Glutamatergic neuron (in vitro differentiated cells): ENCODE data around the gene HPSE2. TPM values are rescaled to one million over a fixed set of nuclear protein-coding genes. Genes with fewer than 3 reads are reported as not detected.

Experiments used
- DNase-seq: peaks from one replicate; pipeline ENCODE4 v3.0.0; 2022
- H3K27ac Mint-ChIP-seq: one replicate; pipeline ENCODE4 v1.8.0; 2020; ENCODE audit warnings: mild to moderate bottlenecking, mixed read lengths, inconsistent platforms; ENCODE audit not compliant: unreplicated experiment
- H3K27me3 Mint-ChIP-seq: one replicate; pipeline ENCODE4 v1.8.0; 2020; ENCODE audit warnings: mild to moderate bottlenecking, moderate library complexity, mixed read lengths, inconsistent platforms; ENCODE audit not compliant: unreplicated experiment
- H3K36me3 Mint-ChIP-seq: one replicate; pipeline ENCODE4 v1.8.0; 2020; ENCODE audit warnings: mild to moderate bottlenecking, mixed read lengths, inconsistent platforms; ENCODE audit not compliant: unreplicated experiment
- H3K4me1 Mint-ChIP-seq: one replicate; pipeline ENCODE4 v1.8.0; 2020; ENCODE audit warnings: mild to moderate bottlenecking, low read depth, mixed read lengths, inconsistent platforms; ENCODE audit not compliant: unreplicated experiment
- H3K4me3 Mint-ChIP-seq: one replicate; pipeline ENCODE4 v1.8.0; 2020; ENCODE audit warnings: mild to moderate bottlenecking, mixed read lengths, inconsistent platforms; ENCODE audit not compliant: unreplicated experiment
- H3K9me3 Mint-ChIP-seq: one replicate; pipeline ENCODE4 v1.8.0; 2020; ENCODE audit warnings: mild to moderate bottlenecking, moderate library complexity, mixed read lengths, inconsistent platforms; ENCODE audit not compliant: unreplicated experiment
- CTCF ChIP-seq: fragments of 200-600 bp; sonication (generic); IDR thresholded peaks from one replicate; pipeline ENCODE4 v1.5.0; 2021; ENCODE audit not compliant: partially characterized antibody, unreplicated experiment
- total RNA-seq: library from RNA; stranded (reverse); fragmentation: NEBNext Ultra II Directional; extraction: Animal tissue kit (Norgen Biotek cat#: 25700); gene quantifications from one replicate; pipeline ENCODE4 v1.2.1, GENCODE V29; 2021; ENCODE audit not compliant: unreplicated experiment

HPSE2 gene
- total RNA-seq, 1 donor from 2014 or later: not detected

GRCh38 chr10:98477861-98478260 is 757.8 kb downstream of the HPSE2 start:
- no peak for DNase-seq
- H3K9me3 Mint-ChIP-seq: no peaks in the 10 kb centered on the region
- no peak overlapping the region for H3K4me3 Mint-ChIP-seq
- no peak for TF ChIP-seq CTCF
- no peak overlapping the region for H3K27ac Mint-ChIP-seq
- peaks cover 6% of the 10 kb centered on the region for H3K36me3 Mint-ChIP-seq
- H3K4me1 Mint-ChIP-seq: no peaks in the 10 kb centered on the region
- H3K27me3 Mint-ChIP-seq: peaks cover 2% of the 10 kb centered on the region

GRCh38 chr10:98474628-98475027 is 761.0 kb downstream of the HPSE2 start:
- H3K4me3 Mint-ChIP-seq: no peak overlapping the region
- TF ChIP-seq CTCF: no peak
- DNase-seq: no peak
- H3K4me1 Mint-ChIP-seq: no peaks in the 10 kb centered on the region
- H3K27me3 Mint-ChIP-seq: peaks cover 4% of the 10 kb centered on the region
- H3K9me3 Mint-ChIP-seq: peaks cover 1% of the 10 kb centered on the region
- peaks cover 6% of the 10 kb centered on the region for H3K36me3 Mint-ChIP-seq
- H3K27ac Mint-ChIP-seq: no peak overlapping the region

GRCh38 chr10:98472196-98472595 is 763.5 kb downstream of the HPSE2 start:
- Mint-ChIP-seq H3K36me3 (no peaks in the 10 kb centered on the region), H3K9me3 (peaks cover 5% of the 10 kb centered on the region), H3K27me3 (peaks cover 4% of the 10 kb centered on the region), H3K27ac (no peak overlapping the region), H3K4me3 (no peak overlapping the region), H3K4me1 (no peaks in the 10 kb centered on the region)
- TF ChIP-seq CTCF: no peak
- no peak for DNase-seq

GRCh38 chr10:98470850-98471249 is 764.8 kb downstream of the HPSE2 start:
- DNase-seq: no peak
- Mint-ChIP-seq H3K9me3 (peaks cover 7% of the 10 kb centered on the region), H3K4me1 (no peaks in the 10 kb centered on the region), H3K27me3 (peaks cover 1% of the 10 kb centered on the region), H3K36me3 (no peaks in the 10 kb centered on the region), H3K27ac (no peak overlapping the region), H3K4me3 (no peak overlapping the region)
- no peak for TF ChIP-seq CTCF

GRCh38 chr10:98469001-98469931 is 766.4 kb downstream of the HPSE2 start:
- Mint-ChIP-seq H3K9me3 (peaks cover 7% of the 10 kb centered on the region), H3K4me3 (no peak overlapping the region), H3K27me3 (peaks cover 1% of the 10 kb centered on the region), H3K27ac (no peak overlapping the region), H3K4me1 (peaks cover 7% of the 10 kb centered on the region), H3K36me3 (no peaks in the 10 kb centered on the region)
- TF ChIP-seq CTCF: no peak
- DNase-seq: no peak
